Sigmoid colon (tissue), 4 donors: ENCODE measurements around the gene PLXDC1.

Source experiments
- EP300 ChIP-seq, 4 donors: sonication (generic); formaldehyde crosslinking; IDR thresholded peaks; one replicate each; pipeline ENCODE4 v1.6.1; 2017; ENCODE audit warnings: antibody characterized with exemption in 4 of 4
- POLR2A ChIP-seq, 2 donors: fragments of 450-650 bp; IDR thresholded peaks; one replicate each; pipeline ENCODE4 v1.6.1; 2016; ENCODE audit warnings: antibody characterized with exemption in 2 of 2, mild to moderate bottlenecking in 2 of 2, moderate library complexity in 2 of 2
- POLR2AphosphoS5 ChIP-seq, 4 donors: sonication (generic); formaldehyde crosslinking; IDR thresholded peaks; one replicate each; pipeline ENCODE4 v1.6.1; 2017; ENCODE audit warnings: antibody characterized with exemption in 4 of 4

DNA sequence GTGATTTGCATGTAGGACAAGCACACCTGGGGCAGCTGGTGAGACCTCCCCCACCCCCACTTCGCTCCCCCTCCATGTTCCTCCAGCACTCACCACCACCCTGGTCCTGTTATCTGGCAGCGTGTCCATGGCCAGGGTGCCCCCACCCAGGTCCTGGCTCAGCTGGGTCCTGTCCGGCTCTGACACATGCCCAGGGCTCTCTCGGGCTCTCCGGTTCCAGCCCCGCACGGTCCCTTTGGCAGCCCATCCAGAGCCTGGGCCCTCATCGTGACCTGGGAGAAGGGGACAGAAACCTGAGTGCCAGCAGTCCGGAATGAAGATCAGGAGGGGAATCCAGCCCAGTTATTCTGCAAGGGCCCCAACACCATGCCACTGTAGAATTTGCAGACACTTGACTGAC is 11.9 kb downstream of the PLXDC1 start:
- TF ChIP-seq POLR2A (IDR thresholded peaks at IDR 0.05) (no peak), POLR2AphosphoS5 (IDR thresholded peaks at IDR 0.05) (no peak), EP300 (IDR thresholded peaks at IDR 0.05) (no peak)
